NCI-H128 (cell line): ENCODE data around the gene TPO.
"Not testable (repeated sequence)": the region's sequence is repeated elsewhere in the genome, so short reads cannot be mapped to it uniquely, and the experiment has no call there.

Experiments
- DNase-seq: peaks from one replicate; lab custom pipeline; 2025; ENCODE audit not compliant: unreplicated experiment; lab: John Stamatoyannopoulos, UW

Gene TPO

GRCh38 chr2:1550658-1551316, 137.5 kb downstream of the TPO start:
- DNase-seq = peak; percentile 57

DNA sequence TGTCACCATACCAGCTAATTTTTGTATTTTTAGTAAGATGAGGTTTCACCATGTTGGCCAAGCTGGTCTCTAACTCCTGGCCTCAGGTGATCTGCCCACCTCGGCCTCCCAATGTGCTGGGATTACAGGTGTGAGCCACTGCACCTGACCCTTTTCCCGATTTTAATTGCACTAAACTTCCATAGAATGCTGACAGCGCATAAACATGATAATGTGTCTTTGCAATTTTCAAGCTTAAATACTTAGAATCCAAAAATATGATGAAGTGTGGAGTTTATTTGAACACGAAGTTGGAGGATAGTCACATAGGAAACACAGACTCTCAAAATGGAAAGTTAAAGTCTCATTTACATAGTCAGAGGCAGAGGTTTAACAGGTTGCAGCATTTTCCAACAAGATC, 138.6 kb downstream of the TPO start:
- DNase-seq = no peak

- DNase-seq = no peak
Measured at GRCh38 chr2:1552611-1553010, 139.3 kb downstream of the TPO start.

DNA sequence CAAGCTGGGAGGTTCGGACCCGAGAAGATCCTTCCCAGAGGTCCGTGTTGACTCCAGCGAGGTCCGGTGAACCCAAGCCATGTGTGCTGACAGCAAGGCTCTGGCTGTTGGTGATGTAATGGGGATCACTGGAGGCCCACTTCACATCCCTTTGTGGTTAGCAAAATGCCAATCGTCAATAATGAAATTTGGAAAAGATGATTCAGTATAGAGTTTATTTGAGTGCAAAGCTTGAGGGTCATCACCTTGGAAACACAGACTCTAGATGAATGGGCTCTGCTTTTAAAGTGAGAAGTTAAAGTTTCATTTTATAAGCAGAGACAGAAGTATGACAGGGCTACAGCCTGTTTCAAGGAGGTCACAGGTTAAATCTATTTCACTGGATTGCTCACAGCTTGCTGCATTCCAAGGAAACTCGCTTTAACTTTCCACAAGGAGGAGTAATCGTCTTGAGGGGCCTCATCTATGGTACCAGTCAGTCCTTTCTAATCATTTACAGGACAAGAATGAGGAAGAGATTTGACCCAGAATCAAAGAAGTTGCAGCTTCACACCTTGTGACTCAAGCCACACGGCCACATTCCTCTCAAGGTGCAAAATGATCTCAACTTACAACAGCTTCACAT, 140.5 kb downstream of the TPO start:
- DNase-seq = no peak

DNA sequence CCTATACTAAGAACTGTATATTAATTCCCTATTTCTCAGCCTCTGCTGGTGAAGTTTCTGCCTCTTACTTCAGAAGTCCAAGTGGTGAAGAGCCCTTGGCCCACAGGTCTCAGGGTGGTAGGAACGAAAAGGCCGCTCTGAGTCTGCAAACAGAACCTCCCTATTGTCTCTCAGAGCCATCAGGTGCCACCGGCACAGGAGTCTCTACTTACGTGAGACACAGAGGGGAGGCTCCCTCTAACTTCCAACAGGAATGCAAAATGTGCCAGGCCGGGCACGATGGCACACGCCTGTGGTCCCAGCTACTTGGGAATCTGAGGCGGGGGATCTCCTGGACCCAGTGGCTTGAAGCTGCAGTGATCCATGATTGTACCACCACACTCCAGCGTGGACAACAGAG, 143.0 kb downstream of the TPO start:
- no peak for DNase-seq

- DNase-seq = no peak
Measured at GRCh38 chr2:1556776-1557466, 143.7 kb downstream of the TPO start.

- no peak for DNase-seq
Measured at GRCh38 chr2:1557467-1557820, 144.2 kb downstream of the TPO start.

DNA sequence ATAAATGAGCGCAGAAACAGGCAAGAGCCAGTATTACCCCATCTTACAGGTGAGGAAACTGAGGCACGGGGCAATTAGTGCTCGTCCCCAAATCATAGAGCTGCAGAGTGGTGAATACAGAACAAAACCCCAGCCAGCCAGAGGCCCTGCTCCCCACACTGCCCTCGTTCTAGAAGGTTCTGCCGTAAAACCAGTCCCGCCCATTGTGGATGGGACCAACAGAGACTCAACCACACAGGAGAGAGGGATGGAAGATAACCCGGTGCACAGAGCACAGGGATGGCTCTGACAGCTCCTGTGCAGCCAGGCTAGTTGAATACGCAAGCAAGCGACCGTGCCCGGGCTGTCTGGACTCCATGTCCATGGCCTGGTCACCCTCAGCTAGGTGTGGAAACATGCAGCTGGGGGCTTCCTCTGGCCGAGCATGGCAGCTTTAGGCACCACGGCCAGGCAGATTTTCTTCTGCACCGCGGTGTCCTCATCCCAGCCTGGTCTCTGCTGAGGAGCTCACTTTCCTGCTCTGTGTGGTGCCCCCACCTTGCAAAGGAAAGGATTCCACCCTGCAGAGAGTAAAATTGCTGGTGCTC, 146.4 kb downstream of the TPO start:
- DNase-seq = no peak

GRCh38 chr2:1561259-1561658, 148.0 kb downstream of the TPO start:
- no peak for DNase-seq

GRCh38 chr2:1561811-1562421, 148.7 kb downstream of the TPO start:
- no peak for DNase-seq

DNA sequence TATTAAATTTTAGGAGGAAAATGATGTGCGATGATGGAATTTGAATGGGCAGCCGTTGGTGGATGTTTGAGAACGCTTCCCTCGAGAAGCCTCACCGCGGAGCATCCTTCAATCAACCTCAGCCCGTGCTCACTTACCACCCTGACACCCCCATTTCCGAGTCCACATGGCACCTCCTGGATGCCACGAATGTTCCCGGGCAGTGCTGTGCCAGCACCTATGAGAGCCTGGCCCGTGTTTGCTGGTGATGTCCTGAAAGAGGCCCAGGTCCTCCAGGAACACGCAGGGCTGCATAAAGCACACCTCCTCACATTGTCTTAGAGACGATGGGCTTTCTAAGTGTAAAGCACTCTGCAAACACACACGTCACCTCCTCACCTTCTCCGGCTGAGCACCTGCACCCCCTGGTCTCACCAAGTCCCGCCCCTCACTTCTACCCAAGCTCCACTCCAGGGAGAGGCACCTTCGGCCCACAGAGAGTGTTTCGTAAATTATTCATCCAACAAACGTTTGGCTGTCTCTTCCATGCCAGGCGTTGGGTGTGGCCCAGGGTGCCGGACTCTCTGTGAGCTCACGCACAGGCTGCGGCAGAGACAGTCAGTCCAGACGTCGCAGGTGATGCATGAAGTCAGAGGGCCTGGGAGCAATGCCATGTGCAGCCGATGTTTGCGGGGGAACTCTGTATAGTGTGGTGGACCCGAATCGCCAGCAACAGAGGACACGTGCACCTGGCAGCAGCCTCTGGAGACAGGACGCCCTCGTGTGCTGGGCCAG, 150.0 kb downstream of the TPO start:
- no peak for DNase-seq

DNA sequence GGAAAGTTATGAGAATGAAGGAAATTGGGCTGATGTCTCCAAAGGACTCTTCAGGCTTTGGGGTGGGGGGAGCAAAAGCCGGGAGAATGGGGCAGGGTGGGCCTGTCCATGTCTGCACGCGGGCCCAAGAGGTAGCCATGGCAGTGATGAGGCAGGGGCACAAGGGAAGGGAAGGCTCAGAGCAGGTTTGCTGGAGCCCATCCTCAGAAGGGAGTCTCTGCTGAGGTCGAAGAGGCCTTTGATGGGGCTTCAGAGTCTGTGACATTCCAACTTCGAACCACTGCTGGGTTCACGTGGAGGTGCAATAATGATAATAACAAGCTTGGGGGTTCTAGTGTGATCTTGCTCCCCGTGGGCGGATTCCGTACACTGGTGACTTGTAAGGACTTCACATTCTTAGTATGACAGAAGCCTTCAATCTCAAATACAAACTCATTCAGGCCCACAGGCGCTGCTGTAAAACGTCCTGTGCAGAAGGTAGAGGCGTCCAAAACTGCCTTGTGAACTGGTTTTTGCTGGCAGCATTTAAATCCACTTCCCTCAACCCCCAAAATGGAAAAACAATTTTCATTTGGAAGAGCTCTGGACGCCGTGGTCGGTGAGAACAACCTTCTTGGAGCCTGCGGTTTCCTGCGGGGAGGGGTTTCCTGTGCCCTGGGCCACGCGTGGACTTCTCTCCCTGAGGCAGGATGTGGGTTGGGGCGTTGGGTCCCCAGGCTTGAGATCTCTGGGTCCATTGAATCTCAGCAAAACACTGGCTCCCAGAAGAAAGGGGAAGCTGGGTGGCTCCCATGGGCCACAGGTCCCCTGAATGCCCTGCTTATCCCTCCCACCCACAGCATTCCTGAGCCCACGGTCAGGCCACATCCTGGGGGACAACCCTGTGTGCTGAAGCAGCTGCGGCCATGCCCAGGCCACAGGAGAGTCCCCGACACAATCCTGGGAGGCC, 151.0 kb downstream of the TPO start:
- DNase-seq = no peak

DNA sequence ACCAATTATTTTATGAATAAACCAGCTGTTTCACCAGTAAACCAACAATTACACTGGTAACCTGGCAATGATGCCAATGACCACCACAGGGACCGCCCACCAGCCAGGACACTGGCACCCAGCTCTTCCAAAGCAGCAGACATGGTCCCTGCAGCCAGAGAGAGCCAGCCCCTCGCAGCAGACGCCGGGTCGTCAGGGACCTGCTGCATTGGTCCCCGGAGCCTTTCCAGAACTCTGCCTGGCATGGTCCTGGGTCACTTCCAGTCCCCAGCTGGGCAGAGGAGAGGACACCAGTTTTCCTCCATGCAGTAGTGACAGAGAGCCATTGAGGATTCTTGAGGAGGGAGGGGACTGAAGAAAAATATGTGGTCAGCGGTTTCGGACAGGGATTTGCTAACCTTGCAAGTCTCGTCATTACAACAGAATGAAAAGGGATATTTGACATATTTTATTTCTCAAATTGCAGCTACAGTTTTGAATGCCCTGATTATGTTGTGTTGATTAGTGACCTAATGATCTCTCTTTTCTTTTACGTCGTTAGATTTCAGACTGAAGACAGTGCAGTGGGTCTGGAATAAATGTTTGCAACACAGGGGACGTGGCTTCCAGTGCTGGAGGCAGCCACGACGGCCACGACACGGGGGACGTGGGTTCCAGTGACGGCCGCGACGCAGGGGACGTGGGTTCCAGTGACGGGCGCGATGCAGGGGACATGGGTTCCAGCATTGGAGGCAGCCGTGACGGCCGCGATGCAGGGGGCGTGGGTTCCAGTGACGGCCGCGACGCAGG, 154.5 kb downstream of the TPO start:
- DNase-seq = no peak

DNA sequence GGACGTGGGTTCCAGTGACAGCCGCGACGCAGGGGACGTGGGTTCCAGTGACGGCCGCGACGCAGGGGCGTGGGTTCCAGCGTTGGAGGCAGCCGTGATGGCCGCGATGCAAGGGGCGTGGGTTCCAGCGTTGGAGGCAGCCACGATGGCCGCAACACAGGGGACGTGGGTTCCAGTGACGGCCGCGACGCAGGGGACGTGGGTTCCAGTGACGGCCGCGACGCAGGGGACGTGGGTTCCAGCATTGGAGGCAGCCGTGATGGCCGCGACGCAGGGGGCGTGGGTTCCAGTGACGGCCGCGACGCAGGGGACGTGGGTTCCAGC, 155.0 kb downstream of the TPO start:
- DNase-seq = not testable (repeated sequence)

- no peak for DNase-seq
Measured at GRCh38 chr2:1569879-1570450, 156.7 kb downstream of the TPO start.

- no peak for DNase-seq
Measured at GRCh38 chr2:1571477-1572417, 158.5 kb downstream of the TPO start.

DNA sequence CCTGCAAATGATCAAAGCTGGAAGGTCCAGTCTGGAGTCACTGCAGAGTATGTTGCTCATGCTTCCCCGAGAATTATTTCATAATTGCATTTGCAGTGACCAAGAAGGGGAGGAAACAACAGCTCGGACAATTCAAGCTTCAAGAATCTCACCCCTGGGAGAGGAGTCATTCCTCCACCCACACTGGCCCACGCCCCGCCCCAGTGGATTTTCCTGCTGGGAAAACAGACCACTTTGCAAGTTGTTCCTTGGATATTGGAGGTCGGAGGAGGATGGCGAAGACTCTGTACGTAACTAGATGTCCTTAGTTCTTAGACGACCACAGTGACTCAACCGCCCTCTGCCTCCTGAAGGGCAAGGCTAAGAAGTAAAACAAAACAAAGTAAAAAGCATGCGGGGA, 159.4 kb downstream of the TPO start:
- DNase-seq = no peak

DNA sequence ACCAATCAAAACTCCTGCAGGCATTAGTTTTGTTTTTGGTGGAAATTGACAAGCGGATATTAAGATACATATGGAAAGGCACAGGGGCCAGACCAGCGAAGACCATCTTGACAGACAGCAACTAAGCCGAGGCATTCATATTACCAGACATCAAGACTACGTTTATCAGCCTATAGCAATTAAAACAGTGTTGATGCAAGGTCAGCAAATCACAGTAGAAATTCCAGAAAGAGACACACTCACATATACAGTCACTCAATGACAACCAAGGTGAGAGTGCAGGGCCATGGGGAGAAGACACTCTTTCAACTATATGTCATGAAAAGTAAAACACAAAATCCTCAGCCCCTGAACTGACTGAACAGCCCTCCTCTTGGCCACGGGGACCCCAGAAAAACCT, 164.6 kb downstream of the TPO start:
- DNase-seq = no peak
